Body of pancreas (tissue), 4 donors: ENCODE results near the gene ACAD8.

Source experiments
- POLR2A ChIP-seq, 3 donors: fragments of 450-650 bp; IDR thresholded peaks; one replicate each; pipeline ENCODE4 v1.6.1; 2016; ENCODE audit warnings: antibody characterized with exemption in 3 of 3, mild to moderate bottlenecking in 2 of 3
- TF ChIP-seq, protein P1 (sequence below), 7 experiments: fragments of 450-650 bp in 4 of 7; fragments of 200-600 bp in 3 of 7; sonication (generic) in 3 of 7; IDR thresholded peaks; one replicate each; pipeline ENCODE4 v1.5.1; 2016 to 2019; ENCODE audit warnings: antibody characterized with exemption in 7 of 7

DNA sequence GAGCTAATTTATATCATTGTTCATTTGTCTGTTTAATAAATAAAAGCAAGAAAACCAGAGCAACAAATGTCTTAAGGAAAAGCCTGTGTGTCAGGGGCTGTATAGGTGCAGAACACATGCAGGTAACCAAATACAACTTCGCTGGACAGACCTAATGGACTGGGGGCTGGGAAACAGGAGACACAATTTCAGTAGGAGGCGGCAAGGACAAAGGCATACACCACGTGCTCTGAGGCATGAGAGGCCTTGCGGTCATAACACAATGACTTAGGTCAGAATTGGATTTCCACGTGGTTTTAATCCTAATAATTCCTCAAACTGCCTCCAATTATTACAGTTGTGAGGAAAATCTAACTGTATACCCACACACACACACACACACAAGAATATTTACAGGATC, 14.1 kb downstream of the ACAD8 start:
- TF ChIP-seq, protein P1, sequence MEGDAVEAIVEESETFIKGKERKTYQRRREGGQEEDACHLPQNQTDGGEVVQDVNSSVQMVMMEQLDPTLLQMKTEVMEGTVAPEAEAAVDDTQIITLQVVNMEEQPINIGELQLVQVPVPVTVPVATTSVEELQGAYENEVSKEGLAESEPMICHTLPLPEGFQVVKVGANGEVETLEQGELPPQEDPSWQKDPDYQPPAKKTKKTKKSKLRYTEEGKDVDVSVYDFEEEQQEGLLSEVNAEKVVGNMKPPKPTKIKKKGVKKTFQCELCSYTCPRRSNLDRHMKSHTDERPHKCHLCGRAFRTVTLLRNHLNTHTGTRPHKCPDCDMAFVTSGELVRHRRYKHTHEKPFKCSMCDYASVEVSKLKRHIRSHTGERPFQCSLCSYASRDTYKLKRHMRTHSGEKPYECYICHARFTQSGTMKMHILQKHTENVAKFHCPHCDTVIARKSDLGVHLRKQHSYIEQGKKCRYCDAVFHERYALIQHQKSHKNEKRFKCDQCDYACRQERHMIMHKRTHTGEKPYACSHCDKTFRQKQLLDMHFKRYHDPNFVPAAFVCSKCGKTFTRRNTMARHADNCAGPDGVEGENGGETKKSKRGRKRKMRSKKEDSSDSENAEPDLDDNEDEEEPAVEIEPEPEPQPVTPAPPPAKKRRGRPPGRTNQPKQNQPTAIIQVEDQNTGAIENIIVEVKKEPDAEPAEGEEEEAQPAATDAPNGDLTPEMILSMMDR (IDR thresholded peaks at IDR 0.05) = no peak
- TF ChIP-seq POLR2A (IDR thresholded peaks at IDR 0.05) = no peak
